Naive thymus-derived CD8-positive, alpha-beta T cell (primary cell): ENCODE measurements around the gene TNFRSF11A. TPM values are rescaled to one million over a fixed set of nuclear protein-coding genes. Genes with fewer than 3 reads are reported as not detected.

Experiments used
- ATAC-seq, 2 donors: fragments of 150-1000 bp; cut with Tn5 transposase in 1 of 2; sonication (Bioruptor Pico), chemical (Tn5 transposase) in 1 of 2; 1 replicate in 1 of 2; 2 replicates in 1 of 2; pipeline ENCODE4 v1.10.0; 2021; ENCODE audit warnings: mild to moderate bottlenecking in 2 of 2, moderate library complexity in 2 of 2
- POLR2A ChIA-PET: fragments of 350-600 bp; sonication (Branson Sonifier 250); formaldehyde crosslinking; loops from one replicate; lab custom pipeline; 2021; ENCODE audit warnings: antibody characterized with exemption; lab: Charles Lee
- DNase-seq, 10 donors: peaks; one replicate each; pipeline versions ENCODE4 v3.0.0 to v3.0.0-alpha.2; 2020 to 2022
- H3K27ac Mint-ChIP-seq, 10 donors: one replicate each; pipeline ENCODE4 v1.8.0; 2020 to 2022; ENCODE audit warnings: mild to moderate bottlenecking in 10 of 10, mixed read lengths in 10 of 10, moderate library complexity in 4 of 10, inconsistent platforms in 1 of 10
- H3K27me3 Mint-ChIP-seq, 5 donors: one replicate each; pipeline ENCODE4 v1.8.0; 2021 to 2022; ENCODE audit warnings: mixed read lengths in 5 of 5
- H3K36me3 Mint-ChIP-seq, 3 donors: one replicate each; pipeline ENCODE4 v1.8.0; 2020 to 2022; ENCODE audit warnings: mixed read lengths in 3 of 3, mild to moderate bottlenecking in 2 of 3, inconsistent platforms in 1 of 3
- H3K4me1 Mint-ChIP-seq, 4 donors: one replicate each; pipeline ENCODE4 v1.8.0; 2021 to 2022; ENCODE audit warnings: mixed read lengths in 4 of 4
- H3K4me3 Mint-ChIP-seq, 10 donors: one replicate each; pipeline ENCODE4 v1.8.0; 2020 to 2022; ENCODE audit warnings: mild to moderate bottlenecking in 10 of 10, mixed read lengths in 10 of 10, moderate library complexity in 6 of 10, inconsistent platforms in 1 of 10
- H3K9me3 Mint-ChIP-seq, 9 donors: one replicate each; pipeline ENCODE4 v1.8.0; 2020 to 2022; ENCODE audit warnings: mixed read lengths in 9 of 9, mild to moderate bottlenecking in 3 of 9, inconsistent platforms in 1 of 9, moderate library complexity in 1 of 9
- polyA plus RNA-seq, 3 donors: library from polyadenylated mRNA; unstranded; fragments of 300-500 nt; fragmentation: Illumina TruSeq; gene quantifications; one replicate each; pipeline ENCODE4 v1.2.3, GENCODE V29; 2021
- total RNA-seq, 8 experiments: library from RNA in 2 of 8; stranded (reverse) in 2 of 8; gene quantifications; one replicate each; pipeline ENCODE4 v1.2.3 and lab custom pipeline; 2021 to 2026

TNFRSF11A gene
- total and polyA plus RNA-seq, 5 experiments from 2014 or later, result 0.08 to 0.36 TPM; not detected in 3

GRCh38 chr18:62396381-62396780 is 71.3 kb downstream of the TNFRSF11A start:
- H3K4me1 Mint-ChIP-seq, result peaks cover 0 to 7% (median 0%) of the 10 kb centered on the region in 4 donors
- no peaks in the 10 kb centered on the region for H3K36me3 Mint-ChIP-seq
- H3K4me3 Mint-ChIP-seq, result no peak overlapping the region
- H3K27me3 Mint-ChIP-seq, result peaks cover 0 to 3% (median 2%) of the 10 kb centered on the region in 5 donors
- peaks cover 0 to 3% (median 0%) of the 10 kb centered on the region in 9 donors for H3K9me3 Mint-ChIP-seq
- POLR2A ChIA-PET, result no interaction called here
- DNase-seq (no peak), ATAC-seq (no peak)
- peak overlapping the region in 1 of 10 donors; percentile 11 for H3K27ac Mint-ChIP-seq

DNA sequence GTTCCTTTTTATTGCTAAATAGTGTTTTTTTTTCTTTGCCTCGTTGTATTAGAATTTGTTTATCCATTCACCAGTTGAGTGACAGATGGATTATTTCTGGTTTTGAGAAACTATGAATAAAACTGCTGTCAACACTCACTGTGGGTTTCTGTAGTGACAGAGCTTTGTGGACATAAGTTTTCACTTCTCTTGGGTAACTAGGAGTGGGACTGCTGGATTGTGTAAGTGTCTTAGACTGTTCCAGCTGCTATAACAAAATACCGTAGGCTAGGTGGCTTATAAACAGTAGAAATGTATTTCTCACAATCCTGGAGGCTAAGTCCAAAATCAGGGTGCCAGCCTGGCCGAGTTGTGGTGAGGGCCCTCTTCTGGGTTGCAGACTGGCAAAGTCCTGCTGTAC is 71.9 kb downstream of the TNFRSF11A start:
- ATAC-seq (no peak), DNase-seq (no peak)
- no peaks in the 10 kb centered on the region for H3K36me3 Mint-ChIP-seq
- no peak overlapping the region for H3K4me3 Mint-ChIP-seq
- H3K4me1 Mint-ChIP-seq, result peaks cover 0 to 7% (median 0%) of the 10 kb centered on the region in 4 donors
- H3K27me3 Mint-ChIP-seq, result peaks cover 0 to 3% (median 2%) of the 10 kb centered on the region in 5 donors
- H3K9me3 Mint-ChIP-seq, result no peaks in the 10 kb centered on the region
- POLR2A ChIA-PET, result no interaction called here
- no peak overlapping the region for H3K27ac Mint-ChIP-seq

DNA sequence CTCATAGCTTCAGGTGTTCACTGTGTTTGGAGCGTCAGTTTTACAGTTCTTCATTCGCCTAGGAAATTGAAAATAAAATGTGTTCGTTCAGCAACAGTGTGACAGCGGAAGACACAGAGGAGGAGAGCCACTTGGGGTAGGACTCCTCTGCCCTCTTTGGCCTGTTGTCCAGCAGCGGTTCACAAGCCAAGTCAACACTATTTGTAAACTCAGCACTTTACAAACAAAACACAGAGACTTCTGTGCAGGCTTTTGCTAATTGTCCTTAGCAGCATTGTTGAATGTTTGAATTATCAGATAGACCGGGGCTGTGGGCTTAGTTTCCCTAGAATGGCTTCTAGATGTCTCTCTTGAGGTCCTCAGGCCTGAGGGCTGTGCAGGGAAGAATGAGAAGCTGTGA is 73.2 kb downstream of the TNFRSF11A start:
- Mint-ChIP-seq H3K9me3 (peaks cover 0 to 3% (median 0%) of the 10 kb centered on the region in 9 donors), H3K4me1 (peaks cover 0 to 7% (median 0%) of the 10 kb centered on the region in 4 donors), H3K4me3 (no peak overlapping the region), H3K36me3 (no peaks in the 10 kb centered on the region), H3K27me3 (peaks cover 0 to 3% (median 2%) of the 10 kb centered on the region in 5 donors), H3K27ac (no peak overlapping the region)
- POLR2A ChIA-PET, result no interaction called here
- ATAC-seq (no peak), DNase-seq (no peak)

DNA sequence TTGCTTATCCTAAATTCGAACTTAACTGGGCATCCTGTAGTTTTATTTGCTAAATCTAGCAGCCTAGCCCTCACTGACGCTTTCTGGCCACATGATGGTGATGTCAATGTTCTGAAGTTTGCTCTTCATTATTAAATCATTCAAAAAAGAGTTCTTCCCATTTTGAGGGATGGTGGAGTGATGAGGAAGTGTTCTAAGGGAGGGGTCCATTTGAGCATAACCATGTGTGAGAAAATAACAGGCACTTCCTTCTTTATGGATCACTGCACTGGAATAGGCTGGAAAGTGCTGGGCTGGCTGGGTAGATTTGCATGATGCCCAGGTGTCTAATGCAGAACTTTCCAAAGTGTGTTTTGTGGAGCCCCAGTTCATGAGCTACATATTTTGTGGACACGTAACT is 74.2 kb downstream of the TNFRSF11A start:
- Mint-ChIP-seq H3K27me3 (peaks cover 0 to 3% (median 2%) of the 10 kb centered on the region in 5 donors), H3K9me3 (peaks cover 0 to 3% (median 0%) of the 10 kb centered on the region in 9 donors)

DNA sequence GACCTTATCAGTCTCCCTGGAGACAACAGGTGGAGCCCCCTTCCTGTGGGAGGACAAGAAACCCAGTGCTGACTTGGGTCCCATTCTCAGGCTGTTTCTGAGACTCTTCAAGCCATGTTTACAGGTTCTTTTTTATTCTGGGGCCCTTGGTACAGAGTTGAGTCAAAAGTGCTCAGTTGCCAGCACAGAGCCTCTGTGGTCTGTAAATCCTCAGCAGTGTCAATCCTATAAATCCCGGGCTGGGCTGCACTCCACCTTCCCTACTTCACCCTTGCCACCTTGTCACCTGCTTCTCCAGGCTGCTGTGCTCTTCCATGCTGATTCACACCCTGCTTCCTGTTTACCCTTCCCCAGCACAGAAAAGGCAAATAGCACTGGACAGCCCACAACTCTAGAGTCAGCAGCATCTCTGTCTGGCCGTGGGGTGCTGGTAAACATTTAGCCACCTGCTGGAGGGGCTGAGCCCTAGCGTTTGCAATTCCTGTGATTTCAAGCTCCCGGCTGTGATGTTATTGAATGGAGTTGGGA is 74.7 kb downstream of the TNFRSF11A start:
- H3K27ac Mint-ChIP-seq, result no peak overlapping the region
- H3K27me3 Mint-ChIP-seq, result peaks cover 0 to 3% (median 2%) of the 10 kb centered on the region in 5 donors
- POLR2A ChIA-PET, result no interaction called here
- H3K36me3 Mint-ChIP-seq, result no peaks in the 10 kb centered on the region
- H3K4me3 Mint-ChIP-seq, result no peak overlapping the region
- DNase-seq (no peak), ATAC-seq (no peak)
- H3K4me1 Mint-ChIP-seq, result peaks cover 0 to 7% (median 0%) of the 10 kb centered on the region in 4 donors
- peaks cover 0 to 3% (median 0%) of the 10 kb centered on the region in 9 donors for H3K9me3 Mint-ChIP-seq

More for the DNA sequence above, 74.2 kb downstream of the TNFRSF11A start:
- Mint-ChIP-seq H3K27ac (no peak overlapping the region), H3K4me3 (no peak overlapping the region), H3K4me1 (peaks cover 0 to 7% (median 0%) of the 10 kb centered on the region in 4 donors), H3K36me3 (no peaks in the 10 kb centered on the region)
- DNase-seq, result no peak
- ATAC-seq, result no peak
- POLR2A ChIA-PET, result no interaction called here

- H3K27ac Mint-ChIP-seq, result peak overlapping the region in 1 of 10 donors; percentile 33
- no peak overlapping the region for H3K4me3 Mint-ChIP-seq
- H3K27me3 Mint-ChIP-seq, result peaks cover 0 to 3% (median 2%) of the 10 kb centered on the region in 5 donors
- peaks cover 0 to 7% (median 0%) of the 10 kb centered on the region in 4 donors for H3K4me1 Mint-ChIP-seq
- peaks cover 0 to 3% (median 0%) of the 10 kb centered on the region in 9 donors for H3K9me3 Mint-ChIP-seq
- DNase-seq (no peak), ATAC-seq (no peak)
- H3K36me3 Mint-ChIP-seq, result no peaks in the 10 kb centered on the region
- POLR2A ChIA-PET, result no interaction called here
Measured at GRCh38 chr18:62400916-62401315, 75.8 kb downstream of the TNFRSF11A start.

- DNase-seq, result no peak
- H3K9me3 Mint-ChIP-seq, result peaks cover 0 to 3% (median 0%) of the 10 kb centered on the region in 9 donors
- POLR2A ChIA-PET, result no interaction called here
- no peaks in the 10 kb centered on the region for H3K36me3 Mint-ChIP-seq
- no peak overlapping the region for H3K4me3 Mint-ChIP-seq
- peaks cover 0 to 6% (median 2%) of the 10 kb centered on the region in 5 donors for H3K27me3 Mint-ChIP-seq
- no peak overlapping the region for H3K27ac Mint-ChIP-seq
- peaks cover 0 to 7% (median 0%) of the 10 kb centered on the region in 4 donors for H3K4me1 Mint-ChIP-seq
- no peak for ATAC-seq
Measured at GRCh38 chr18:62402342-62402948, 77.3 kb downstream of the TNFRSF11A start.

GRCh38 chr18:62403120-62403519 is 78.0 kb downstream of the TNFRSF11A start:
- POLR2A ChIA-PET, result no interaction called here
- DNase-seq (no peak), ATAC-seq (no peak)
- Mint-ChIP-seq H3K36me3 (no peaks in the 10 kb centered on the region), H3K4me3 (no peak overlapping the region), H3K27me3 (peaks cover 0 to 6% (median 2%) of the 10 kb centered on the region in 5 donors), H3K4me1 (peaks cover 0 to 7% (median 0%) of the 10 kb centered on the region in 4 donors), H3K27ac (no peak overlapping the region), H3K9me3 (peaks cover 0 to 3% (median 0%) of the 10 kb centered on the region in 9 donors)

DNA sequence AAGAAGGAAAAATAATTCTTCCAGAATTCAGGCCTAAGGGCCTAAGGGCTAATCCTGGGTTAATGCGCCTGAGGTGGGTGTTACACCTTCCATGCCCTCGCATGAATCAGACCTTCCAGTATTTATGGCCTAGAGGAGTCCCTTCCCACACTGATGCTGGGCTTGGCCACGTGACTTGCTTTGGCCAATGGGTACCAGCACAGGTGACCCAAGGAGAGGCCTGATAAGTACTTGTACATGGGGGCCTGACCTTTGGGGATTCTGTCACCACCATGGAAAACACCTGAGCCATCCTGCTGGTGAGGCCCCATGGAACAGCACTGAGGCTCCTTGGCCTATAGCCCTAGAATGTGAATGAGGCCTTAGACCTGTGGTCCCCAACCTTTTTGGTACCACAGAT is 79.8 kb downstream of the TNFRSF11A start:
- Mint-ChIP-seq H3K4me3 (no peak overlapping the region), H3K4me1 (peaks cover 0 to 3% (median 0%) of the 10 kb centered on the region in 4 donors), H3K27me3 (peaks cover 0 to 6% (median 2%) of the 10 kb centered on the region in 5 donors), H3K27ac (no peak overlapping the region), H3K36me3 (no peaks in the 10 kb centered on the region), H3K9me3 (peaks cover 0 to 3% (median 0%) of the 10 kb centered on the region in 9 donors)
- no peak for ATAC-seq
- DNase-seq, result no peak
- POLR2A ChIA-PET, result no interaction called here

DNA sequence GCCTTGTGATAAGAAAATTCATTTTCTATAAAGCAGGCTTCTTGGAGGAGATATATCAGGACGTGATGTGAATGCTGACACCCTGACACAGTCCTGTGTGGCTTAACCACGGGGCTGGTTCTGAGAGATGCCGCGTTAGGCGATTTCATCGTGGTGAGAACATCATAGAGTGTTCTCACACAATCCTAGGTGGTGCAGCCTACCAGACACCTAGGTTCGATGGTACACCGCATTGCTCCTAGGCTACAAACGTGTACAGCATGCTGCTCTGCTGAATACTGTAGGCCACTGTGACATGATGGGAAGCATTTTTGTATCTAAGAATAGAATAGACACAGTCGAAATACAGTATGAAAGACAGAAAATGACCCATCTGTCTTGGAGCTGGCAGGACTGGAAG is 82.5 kb downstream of the TNFRSF11A start:
- DNase-seq (no peak), ATAC-seq (no peak)
- H3K36me3 Mint-ChIP-seq, result no peaks in the 10 kb centered on the region
- no peak overlapping the region for H3K4me3 Mint-ChIP-seq
- POLR2A ChIA-PET, result interaction anchor here (1.1 kb wide), 1 partner anchor 14 kb away, joined by 4 read pairs; no protein-coding TSS in a partner anchor
- H3K27me3 Mint-ChIP-seq, result peaks cover 0 to 8% (median 0%) of the 10 kb centered on the region in 5 donors
- H3K27ac Mint-ChIP-seq, result peak overlapping the region in 1 of 10 donors; percentile 29
- H3K9me3 Mint-ChIP-seq, result peaks cover 0 to 9% (median 0%) of the 10 kb centered on the region in 9 donors
- no peaks in the 10 kb centered on the region for H3K4me1 Mint-ChIP-seq

DNA sequence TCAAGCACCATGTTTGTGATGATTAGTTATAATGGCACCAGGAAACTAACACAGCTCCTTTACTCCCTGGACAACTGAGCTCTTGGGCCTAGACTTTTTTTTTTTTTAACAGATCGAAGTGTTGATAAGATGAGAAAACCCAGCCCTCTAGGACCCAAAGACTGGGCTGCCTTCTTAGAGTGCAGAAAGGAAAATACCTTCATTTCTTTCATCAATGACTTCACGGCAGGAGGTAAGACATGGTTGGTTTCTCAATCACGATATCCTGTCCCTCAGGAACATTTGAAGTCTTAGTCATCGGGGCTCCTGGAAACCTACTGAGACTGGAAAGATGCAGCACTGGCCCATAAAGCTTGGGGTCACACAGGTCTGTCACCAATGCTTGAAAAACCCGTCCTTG is 84.7 kb downstream of the TNFRSF11A start:
- DNase-seq (no peak), ATAC-seq (no peak)
- Mint-ChIP-seq H3K4me1 (peaks cover 0 to 9% (median 0%) of the 10 kb centered on the region in 4 donors), H3K36me3 (no peaks in the 10 kb centered on the region), H3K27ac (no peak overlapping the region), H3K4me3 (no peak overlapping the region), H3K9me3 (peaks cover 0 to 9% (median 0%) of the 10 kb centered on the region in 9 donors), H3K27me3 (peaks cover 0 to 8% (median 0%) of the 10 kb centered on the region in 5 donors)
- POLR2A ChIA-PET, result no interaction called here

GRCh38 chr18:62412231-62412979 is 87.3 kb downstream of the TNFRSF11A start:
- H3K27me3 Mint-ChIP-seq, result peaks cover 0 to 6% (median 0%) of the 10 kb centered on the region in 5 donors
- DNase-seq (no peak), ATAC-seq (no peak)
- H3K27ac Mint-ChIP-seq, result peak overlapping the region in 1 of 10 donors; percentile 31
- POLR2A ChIA-PET, result no interaction called here
- peaks cover 0 to 9% (median 0%) of the 10 kb centered on the region in 9 donors for H3K9me3 Mint-ChIP-seq
- peaks cover 0 to 9% (median 1%) of the 10 kb centered on the region in 4 donors for H3K4me1 Mint-ChIP-seq
- H3K4me3 Mint-ChIP-seq, result no peak overlapping the region
- peaks cover 0 to 4% (median 2%) of the 10 kb centered on the region in 3 donors for H3K36me3 Mint-ChIP-seq
